ENCODE measurements around the gene FNIP2. TPM values are rescaled to one million over a fixed set of nuclear protein-coding genes. Genes with fewer than 3 reads are reported as not detected.

The FNIP2 gene
- total RNA-seq, 4 donors from 2014 or later = 21.4 to 31.7 (median 28.1) TPM

DNA sequence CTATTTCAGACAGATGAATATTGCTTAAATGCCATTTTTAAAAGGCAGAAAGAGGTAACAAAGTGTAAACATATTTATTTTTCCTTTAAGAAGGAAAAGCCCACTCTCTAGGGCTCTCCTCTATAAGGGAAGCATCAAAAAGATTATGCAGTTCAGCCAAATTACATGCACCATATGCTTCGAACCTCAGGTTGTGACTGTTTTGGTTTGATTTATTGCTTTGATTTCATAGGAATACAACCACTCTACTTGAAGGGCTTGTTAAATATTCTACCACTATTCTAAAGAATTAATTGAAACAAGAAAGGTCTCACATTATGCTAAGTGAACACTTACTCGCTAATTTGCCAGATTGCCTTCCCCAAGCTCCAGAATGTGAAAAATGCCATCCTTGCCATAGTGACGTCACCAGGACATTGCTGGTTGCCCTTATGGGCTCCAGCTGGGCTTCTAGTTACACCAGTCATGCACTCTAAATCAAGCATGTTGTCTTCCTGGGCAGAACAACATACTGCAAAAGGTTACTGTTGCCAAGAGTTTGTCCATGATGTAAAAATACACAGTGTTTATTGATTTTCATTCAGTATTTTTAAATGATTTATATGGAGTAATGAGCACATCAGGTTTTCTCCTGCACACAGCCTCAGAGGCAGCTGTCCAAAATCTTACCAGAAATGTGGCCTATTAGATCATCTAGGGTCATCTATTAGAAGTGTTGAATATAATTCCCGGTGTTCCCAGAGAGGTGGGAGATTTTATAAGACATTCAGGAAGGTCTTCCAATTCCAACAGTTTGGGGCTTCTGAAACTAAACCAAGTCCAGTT, 169.6 kb downstream of the FNIP2 start:
- no peaks in the 10 kb centered on the region for H3K4me1 ChIP-seq
- no peak for DNase-seq (ENCODE audit: low spot score in 2 of 2)
- no peak for TF ChIP-seq EP300 (IDR thresholded peaks at IDR 0.05)
- TF ChIP-seq POLR2A (IDR thresholded peaks at IDR 0.05) = no peak
- H3K27ac ChIP-seq = no peak overlapping the region
- H3K27me3 ChIP-seq = no peaks in the 10 kb centered on the region
- 77% methylated on average over 4 of the region's 4 CpGs for WGBS
- no peaks in the 10 kb centered on the region for H3K9me3 ChIP-seq
- no peak overlapping the region for H3K4me3 ChIP-seq
- no peaks in the 10 kb centered on the region for H3K36me3 ChIP-seq

DNA sequence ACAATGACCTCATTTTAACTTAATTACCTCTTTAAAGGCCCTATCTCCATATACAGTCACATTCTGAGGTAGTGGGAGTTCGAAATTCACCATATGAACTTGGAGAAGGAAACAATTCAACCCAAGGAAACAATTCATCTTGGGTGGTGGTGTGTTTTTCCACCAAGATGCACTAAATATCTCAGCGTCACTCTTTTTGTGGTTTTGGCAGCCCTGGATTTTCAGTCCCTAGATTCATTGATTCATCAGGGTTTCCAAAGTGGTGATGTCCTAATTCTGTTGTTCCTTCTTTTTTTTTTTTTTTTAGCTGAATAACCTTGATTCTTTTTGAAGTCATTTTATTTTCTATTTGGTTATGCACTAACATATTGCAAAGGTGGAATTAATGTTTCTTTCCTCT, 171.4 kb downstream of the FNIP2 start:
- TF ChIP-seq POLR2AphosphoS5 (IDR thresholded peaks at IDR 0.05) (no peak), POLR2A (IDR thresholded peaks at IDR 0.05) (no peak), EP300 (IDR thresholded peaks at IDR 0.05) (no peak)
- TF ChIP-seq, protein P1, sequence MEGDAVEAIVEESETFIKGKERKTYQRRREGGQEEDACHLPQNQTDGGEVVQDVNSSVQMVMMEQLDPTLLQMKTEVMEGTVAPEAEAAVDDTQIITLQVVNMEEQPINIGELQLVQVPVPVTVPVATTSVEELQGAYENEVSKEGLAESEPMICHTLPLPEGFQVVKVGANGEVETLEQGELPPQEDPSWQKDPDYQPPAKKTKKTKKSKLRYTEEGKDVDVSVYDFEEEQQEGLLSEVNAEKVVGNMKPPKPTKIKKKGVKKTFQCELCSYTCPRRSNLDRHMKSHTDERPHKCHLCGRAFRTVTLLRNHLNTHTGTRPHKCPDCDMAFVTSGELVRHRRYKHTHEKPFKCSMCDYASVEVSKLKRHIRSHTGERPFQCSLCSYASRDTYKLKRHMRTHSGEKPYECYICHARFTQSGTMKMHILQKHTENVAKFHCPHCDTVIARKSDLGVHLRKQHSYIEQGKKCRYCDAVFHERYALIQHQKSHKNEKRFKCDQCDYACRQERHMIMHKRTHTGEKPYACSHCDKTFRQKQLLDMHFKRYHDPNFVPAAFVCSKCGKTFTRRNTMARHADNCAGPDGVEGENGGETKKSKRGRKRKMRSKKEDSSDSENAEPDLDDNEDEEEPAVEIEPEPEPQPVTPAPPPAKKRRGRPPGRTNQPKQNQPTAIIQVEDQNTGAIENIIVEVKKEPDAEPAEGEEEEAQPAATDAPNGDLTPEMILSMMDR (IDR thresholded peaks at IDR 0.05) = no peak
- H3K4me3 ChIP-seq = no peak overlapping the region
- no peak overlapping the region for H3K27ac ChIP-seq
- H3K36me3 ChIP-seq = no peaks in the 10 kb centered on the region
- H3K4me1 ChIP-seq = no peaks in the 10 kb centered on the region
- no peaks in the 10 kb centered on the region for H3K9me3 ChIP-seq
- no peak for DNase-seq (ENCODE audit: low spot score in 2 of 2)
- WGBS = 78% methylated on average over 2 of the region's 2 CpGs
- no peaks in the 10 kb centered on the region for H3K27me3 ChIP-seq

DNA sequence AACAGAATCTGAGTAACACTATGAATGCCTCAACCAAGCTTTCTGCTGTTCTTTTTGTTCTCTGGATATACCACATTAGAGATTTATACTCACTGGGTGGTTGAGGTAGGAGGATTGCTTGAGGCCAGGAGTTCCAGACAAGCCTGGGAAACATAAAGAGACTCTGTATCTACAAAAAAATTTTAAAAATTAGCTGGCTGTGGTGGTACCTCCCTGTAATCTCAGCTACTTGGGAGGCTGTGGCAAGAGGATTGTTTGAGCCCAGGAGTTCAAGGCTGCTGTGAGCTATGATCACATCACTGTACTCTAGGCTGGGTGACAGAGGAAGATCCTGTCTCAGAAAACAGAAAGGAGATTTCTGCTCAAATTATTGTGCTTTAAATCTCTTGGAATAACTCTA, 172.5 kb downstream of the FNIP2 start:
- Histone ChIP-seq H3K9me3 (no peaks in the 10 kb centered on the region), H3K4me3 (no peak overlapping the region), H3K27ac (no peak overlapping the region), H3K4me1 (no peaks in the 10 kb centered on the region), H3K27me3 (no peaks in the 10 kb centered on the region), H3K36me3 (no peaks in the 10 kb centered on the region)
- DNase-seq (ENCODE audit: low spot score in 2 of 2) = no peak
- TF ChIP-seq POLR2A (IDR thresholded peaks at IDR 0.05) (no peak), POLR2AphosphoS5 (IDR thresholded peaks at IDR 0.05) (no peak), EP300 (IDR thresholded peaks at IDR 0.05) (no peak)
- TF ChIP-seq, protein P1 (IDR thresholded peaks at IDR 0.05) = no peak

DNA sequence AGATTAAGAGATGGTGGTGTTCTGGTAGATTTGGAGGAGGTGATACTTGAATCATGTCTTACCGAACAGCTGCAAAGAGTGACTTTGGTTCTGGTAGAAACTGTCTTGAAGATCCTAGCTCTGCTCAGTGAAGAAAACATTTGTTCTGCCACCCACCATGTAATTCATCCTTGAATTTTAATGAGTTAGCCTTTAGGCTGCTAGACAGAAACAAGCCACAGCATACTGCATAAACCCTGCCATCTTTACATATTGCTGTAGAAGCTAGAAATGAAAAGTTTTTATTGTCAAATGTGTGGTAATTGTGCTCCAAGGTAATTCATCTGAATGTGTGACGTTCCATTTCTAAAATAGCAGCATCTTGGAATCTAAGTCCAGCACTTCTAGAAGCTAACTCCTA, 173.1 kb downstream of the FNIP2 start:
- H3K4me1 ChIP-seq = no peaks in the 10 kb centered on the region
- 93% methylated on average over 2 of the region's 2 CpGs for WGBS
- H3K36me3 ChIP-seq = no peaks in the 10 kb centered on the region
- H3K9me3 ChIP-seq = no peaks in the 10 kb centered on the region
- H3K27me3 ChIP-seq = no peaks in the 10 kb centered on the region
- no peak overlapping the region for H3K4me3 ChIP-seq
- TF ChIP-seq, protein P1 (IDR thresholded peaks at IDR 0.05) = no peak
- TF ChIP-seq POLR2AphosphoS5 (IDR thresholded peaks at IDR 0.05) (no peak), EP300 (IDR thresholded peaks at IDR 0.05) (no peak), POLR2A (IDR thresholded peaks at IDR 0.05) (no peak)
- no peak for DNase-seq (ENCODE audit: low spot score in 2 of 2)
- no peak overlapping the region for H3K27ac ChIP-seq

DNA sequence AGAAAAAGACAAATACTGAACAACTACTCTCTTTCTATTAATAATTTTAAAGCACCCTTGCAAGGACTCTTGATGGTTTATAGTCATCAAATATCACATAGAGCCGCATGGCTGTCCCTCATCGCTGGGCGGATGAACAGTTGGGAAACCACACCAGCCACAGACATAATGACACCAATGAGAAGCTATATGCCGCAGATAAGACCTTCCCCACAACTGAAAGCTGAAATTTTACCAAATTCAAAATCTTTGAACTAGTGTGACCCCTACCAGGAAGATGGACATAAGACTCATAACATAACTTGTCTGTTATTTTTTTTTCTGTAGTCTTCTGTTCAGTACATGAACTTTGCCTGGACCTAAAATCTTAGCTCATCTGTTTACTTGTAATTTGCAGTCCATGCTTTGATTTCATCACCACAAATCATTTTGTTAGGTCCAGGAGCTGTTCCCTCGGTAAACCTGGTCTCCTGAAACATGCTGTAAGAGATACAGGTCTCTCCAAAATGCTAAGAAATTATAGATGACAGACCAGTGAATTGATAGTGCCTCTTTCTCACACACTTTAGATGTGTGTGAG, 176.8 kb downstream of the FNIP2 start:
- H3K4me3 ChIP-seq = no peak overlapping the region
- no peak for DNase-seq (ENCODE audit: low spot score in 2 of 2)
- no peaks in the 10 kb centered on the region for H3K9me3 ChIP-seq
- TF ChIP-seq, protein P1 (IDR thresholded peaks at IDR 0.05) = no peak
- TF ChIP-seq POLR2A (IDR thresholded peaks at IDR 0.05) (no peak), POLR2AphosphoS5 (IDR thresholded peaks at IDR 0.05) (no peak), EP300 (IDR thresholded peaks at IDR 0.05) (no peak)
- H3K27me3 ChIP-seq = no peaks in the 10 kb centered on the region
- no peak overlapping the region for H3K27ac ChIP-seq
- H3K4me1 ChIP-seq = no peaks in the 10 kb centered on the region
- WGBS = 78% methylated on average over 5 of the region's 5 CpGs
- no peaks in the 10 kb centered on the region for H3K36me3 ChIP-seq
